Measurements from ENCODE around the gene EXOC7.
"Not testable (repeated sequence)": the region's sequence is repeated elsewhere in the genome, so short reads cannot be mapped to it uniquely, and the experiment has no call there.

Gene EXOC7

DNA sequence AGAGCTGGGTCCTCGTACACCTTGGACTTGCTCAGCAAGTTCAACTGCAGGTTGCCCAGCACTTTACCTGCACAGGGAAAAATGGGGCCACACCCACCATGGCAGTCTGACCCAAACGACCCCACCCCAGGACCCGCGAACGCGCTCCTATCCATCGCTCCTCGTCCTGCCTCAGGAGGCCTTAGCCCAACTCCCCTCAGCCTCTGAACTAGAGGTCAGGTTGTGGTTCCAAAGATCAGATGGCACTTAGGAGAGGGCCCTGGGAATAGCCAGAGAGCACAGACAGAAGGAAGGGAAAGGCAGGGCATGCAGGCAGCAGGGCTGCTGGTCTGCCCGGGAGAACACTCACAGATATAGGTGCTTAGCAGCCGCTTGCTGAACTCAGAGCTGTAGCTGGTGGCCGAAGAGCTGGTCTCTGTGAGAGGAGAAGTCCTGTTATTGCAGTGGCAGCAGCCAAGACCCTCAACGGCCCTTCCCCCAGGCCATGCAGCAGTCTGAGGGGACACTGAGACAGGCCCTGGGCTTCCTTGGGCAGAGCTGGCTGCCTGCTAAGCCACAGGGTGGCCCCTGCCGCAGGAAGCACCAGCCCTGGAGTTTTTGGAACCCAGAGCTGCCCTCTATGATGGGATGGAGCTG, 17.7 kb downstream of the EXOC7 start:
- no peak for DNase-seq

DNA sequence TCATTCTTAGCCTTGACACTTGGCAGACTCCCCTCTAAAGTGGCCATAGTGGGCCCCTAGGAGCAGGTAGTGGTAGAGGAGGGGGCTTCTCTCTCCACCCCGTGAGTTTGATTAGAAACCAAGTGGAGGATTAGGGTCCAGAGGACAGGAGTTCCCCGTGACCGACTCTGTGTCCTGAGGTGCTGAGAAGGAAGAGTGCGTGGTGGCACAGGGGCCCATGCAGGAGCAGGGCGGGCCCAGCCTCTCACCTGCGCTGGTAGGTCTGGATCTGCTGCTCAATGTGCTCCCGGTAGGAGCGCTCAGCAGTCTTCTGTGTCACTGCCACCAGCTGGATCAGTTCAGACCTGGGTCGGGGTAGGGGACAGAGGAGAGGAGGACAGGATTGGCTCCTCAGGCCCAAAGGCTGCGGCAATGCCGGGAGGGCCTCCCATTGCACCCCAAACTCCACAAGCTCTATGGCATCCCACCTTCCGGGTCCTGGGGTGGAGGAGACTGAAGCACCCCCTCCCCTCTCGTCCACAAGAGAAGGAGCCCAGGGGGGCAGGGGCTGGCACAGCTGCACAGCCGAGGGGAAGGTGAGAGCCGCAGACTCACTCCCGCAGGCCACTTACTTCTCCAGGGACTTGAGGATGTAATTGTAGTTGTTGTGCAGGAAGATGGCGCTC, 18.4 kb downstream of the EXOC7 start:
- DNase-seq, result no peak

DNA sequence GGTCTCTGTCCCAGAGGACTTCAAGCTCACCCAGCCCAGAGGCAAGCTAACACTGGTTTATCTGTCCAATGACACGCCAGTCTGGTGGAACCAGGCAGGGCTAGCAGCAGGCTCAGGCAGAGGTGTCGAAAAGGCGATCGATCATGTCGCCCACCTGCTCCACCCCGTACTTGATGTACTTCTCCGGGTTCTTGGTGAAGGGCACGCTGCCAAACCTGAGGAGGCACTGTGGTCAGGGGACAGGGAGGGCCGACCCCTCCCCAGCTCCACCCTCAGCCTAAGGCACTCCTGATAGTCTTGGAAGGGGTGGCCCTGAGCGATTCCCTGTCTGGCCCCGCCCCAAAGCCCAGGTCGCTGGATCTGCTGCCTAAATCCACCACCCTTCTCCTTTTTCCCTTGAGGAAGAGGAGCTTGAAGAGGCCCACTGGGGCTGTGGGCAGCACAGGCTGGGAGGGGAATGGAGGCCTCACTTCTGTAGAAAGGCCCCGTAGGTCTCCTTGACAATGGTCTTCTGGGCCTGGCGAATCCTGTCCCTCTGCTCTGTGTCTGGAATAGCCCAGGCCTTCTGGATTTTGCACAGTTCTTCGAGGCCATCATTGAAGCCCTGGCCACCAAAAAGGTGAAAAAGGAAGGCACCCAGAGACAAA, 19.9 kb downstream of the EXOC7 start:
- DNase-seq, result no peak

DNA sequence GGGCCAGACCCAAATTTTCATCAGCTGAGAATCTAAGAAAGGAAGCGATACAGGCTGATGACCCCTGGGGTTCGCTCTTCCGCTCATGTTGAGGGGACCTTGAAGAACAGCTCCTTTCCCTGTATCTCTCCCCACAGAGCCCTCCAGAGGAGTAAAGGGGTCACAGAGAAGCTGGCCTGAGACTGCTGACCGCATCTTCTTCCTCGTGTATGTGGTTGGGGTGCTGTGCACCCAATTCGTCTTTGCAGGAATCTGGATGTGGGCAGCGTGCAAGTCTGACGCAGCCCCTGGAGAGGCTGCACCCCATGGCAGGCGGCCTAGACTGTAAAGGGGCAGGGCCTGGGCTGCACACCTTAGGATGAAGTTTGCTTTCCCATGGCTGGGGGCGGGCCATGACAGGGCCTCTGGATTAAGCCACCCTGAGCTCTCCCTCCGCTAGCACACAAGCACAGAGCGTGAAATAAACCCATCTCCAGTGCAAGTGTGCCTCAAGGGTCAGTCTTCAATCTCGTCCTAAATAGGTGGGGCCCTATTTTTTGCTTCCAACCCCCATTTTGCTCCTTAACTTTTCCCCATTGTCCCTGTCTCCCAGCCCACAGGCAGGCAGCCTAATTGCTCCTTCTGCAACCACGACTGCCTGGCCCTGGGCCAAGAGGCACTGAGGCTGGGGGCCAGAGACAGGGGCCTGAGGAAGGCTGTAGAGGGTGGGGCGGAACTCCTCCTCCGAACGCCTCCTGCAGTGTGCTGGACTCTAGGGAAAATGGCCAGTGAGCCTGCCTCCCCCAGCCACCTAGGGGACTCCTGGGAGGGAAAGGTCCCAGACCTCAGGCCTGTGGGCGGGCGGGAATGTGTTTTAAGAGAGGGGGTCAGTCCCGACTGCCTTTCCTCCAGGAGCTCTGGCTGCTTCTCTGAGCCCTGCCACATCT, 21.0 kb downstream of the EXOC7 start:
- DNase-seq, result no peak

DNA sequence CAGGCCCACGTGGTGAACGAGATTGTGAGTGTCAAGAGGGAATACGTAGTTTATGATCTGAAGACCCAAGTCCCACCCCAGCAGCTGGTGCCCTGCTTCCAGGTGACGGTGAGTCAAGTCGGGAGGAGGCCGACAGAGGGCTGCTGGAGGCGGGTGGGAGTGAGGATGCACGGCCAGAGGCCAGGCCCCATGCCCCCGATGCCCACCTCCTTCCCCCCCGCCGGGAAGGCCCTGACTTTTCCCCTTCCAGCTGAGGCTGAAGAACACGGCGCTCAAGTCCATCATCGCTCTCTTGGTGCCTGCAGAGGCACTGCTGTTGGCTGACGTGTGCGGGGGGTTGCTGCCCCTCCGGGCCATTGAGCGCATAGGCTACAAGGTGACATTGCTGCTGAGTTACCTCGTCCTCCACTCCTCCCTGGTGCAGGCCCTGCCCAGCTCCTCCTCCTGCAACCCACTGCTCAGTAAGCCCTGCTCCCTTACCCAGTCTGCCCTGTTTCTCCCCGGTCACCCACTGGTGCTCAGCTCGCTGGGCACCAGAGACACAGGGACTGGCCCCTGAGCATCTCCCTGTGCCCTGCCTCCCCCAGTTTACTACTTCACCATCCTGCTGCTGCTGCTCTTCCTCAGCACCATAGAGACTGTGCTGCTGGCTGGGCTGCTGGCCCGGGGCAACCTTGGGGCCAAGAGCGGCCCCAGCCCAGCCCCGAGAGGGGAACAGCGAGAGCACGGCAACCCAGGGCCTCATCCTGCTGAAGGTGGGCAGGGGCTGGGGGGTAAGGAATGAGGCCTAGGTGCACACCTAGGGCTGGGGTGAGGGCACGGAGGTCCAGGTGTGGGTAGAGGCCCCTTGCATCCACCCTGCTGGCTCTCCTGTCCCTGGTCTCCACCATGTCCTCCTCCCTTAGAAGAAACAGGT, 22.0 kb downstream of the EXOC7 start:
- no peak for DNase-seq

DNA sequence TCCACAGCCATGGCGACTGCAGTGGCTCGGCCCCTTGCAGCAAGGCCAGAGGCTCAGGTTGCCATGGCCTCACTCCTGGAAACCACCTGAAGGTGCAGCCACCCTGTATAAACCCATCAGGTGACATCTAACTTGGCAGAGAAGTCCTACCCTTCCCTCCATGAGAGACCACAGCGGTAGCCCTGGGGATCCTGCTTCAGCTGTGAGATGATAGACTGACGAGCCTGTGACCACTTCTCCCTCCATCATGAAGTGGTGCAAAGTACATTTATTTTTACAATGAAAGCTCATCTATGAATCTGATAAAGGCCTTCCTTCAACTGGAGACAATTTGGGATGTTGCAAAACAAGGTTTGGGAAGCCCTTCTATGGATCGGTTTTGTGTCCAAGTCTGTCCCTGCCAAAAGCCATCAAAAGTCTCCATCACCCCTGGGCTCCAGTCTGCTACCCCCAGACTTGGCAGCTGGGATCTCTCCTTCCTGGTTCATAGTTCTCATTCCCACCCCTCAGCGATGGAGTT, 22.8 kb downstream of the EXOC7 start:
- DNase-seq, result no peak

DNA sequence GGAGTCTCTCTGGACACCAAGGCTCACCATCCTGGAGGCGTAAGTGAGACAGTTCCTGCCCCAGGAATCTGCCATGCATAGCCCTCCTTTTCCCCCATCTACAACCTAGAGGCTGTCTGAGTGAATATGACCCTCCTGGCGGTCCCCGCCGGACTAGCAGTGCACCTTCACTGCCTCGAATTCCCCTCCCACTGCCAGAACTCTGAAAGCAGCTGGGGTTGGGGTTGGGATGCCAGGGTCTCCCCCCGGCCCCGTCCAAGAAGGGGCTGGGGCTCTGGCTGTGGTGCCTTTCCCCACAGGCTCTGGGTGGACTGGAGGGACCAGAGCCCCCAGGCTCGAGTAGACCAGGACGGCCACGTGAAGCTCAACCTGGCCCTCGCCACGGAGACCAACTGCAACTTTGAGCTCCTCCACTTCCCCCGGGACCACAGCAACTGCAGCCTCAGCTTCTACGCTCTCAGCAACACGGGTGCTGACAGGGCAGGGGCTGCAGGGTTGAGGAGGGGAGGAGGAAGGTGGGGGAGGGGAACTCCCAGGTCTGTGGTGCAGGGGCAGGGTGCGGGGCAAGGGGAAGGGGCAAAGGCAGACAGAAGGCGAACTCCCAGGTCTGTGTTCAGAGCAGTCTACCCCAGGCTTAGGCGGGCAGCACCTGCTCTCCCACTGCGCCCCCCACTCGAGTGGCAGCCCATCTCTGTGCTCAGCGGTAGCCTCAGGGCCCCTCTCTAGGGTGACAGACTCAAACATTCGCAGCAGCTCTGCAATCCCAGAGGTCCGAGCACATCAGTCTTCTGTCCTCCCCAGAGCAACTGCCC, 23.4 kb downstream of the EXOC7 start:
- peak; percentile 18 to 25 for DNase-seq

DNA sequence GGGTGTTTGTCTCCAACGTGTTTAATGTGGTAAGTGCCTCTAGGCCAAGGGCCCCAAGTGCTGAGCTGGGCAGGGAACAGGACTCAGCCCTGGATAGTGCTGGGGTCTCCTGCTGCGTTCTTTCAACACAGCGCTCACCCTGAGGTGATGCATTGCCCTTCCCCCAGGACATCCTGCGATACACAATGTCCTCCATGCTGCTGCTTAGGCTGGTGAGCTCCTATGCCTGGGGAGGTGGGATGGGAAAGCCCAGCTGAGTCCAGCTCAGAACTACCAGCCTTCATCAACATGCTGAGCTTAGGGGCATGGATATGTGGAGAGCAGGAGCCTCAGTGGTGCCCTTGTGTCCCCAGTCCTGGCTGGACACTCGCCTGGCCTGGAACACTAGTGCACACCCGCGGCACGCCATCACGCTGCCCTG, 24.0 kb downstream of the EXOC7 start:
- peak in 1 of 2 experiments; percentile 16 for DNase-seq

DNA sequence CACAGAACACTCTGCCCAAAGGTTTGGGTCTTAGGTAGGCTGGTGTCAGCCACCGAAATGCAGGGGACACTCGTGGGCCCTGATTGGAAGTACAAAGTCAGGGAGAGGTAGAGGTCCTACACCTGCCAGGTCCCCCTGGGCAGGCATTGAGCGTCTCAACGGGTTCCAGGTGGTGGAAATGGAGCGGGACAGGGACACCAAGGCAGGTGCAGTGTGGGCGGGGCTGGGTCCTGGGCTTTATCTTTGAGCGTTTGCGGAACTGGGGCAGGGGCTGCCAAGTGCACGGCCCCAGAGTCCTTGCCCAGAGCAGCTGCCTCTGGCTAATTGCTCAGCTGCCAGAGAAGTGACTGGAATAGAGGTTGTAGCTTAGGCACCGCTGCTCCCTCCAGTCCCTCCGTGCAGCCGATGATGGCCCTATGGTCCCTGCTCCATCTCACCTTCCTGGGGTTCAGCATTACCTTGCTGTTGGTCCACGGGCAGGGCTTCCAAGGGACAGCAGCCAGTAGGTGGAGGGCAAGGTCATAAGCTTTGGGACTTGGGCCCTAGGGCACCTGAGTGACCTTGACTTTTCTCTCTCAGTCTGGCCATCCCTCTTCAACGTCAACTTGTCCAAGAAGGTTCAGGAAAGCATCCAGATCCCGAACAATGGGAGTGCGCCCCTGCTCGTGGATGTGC, 24.6 kb downstream of the EXOC7 start, which contains the start of gene ZACN:
Gene ZACN (plus strand): TSS at position 323 of the 675 bp plus-strand sequence. CDS start 83 bp downstream, at position 406.
- peak in 1 of 2 experiments; percentile 8 for DNase-seq

DNA sequence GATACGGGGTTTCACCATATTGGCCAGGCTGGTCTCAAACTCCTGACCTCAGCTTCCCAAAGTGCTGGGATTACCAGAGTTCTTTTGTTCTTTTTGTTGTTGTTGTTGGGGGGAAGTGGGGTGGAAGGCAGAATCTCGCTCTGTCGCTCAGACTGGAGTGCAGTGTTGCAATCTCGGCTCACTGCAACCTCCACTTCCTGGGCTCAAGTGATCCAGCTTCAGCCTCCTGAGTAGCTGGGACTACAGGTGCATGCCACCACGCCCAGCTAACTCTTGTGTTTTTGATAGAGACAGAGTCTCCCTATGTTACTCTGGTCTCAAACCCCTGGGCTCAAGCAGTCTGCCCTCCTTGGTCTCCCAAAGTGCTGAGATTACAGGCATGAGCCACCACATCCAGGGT, 25.2 kb downstream of the EXOC7 start:
- DNase-seq, result not testable (repeated sequence)

DNA sequence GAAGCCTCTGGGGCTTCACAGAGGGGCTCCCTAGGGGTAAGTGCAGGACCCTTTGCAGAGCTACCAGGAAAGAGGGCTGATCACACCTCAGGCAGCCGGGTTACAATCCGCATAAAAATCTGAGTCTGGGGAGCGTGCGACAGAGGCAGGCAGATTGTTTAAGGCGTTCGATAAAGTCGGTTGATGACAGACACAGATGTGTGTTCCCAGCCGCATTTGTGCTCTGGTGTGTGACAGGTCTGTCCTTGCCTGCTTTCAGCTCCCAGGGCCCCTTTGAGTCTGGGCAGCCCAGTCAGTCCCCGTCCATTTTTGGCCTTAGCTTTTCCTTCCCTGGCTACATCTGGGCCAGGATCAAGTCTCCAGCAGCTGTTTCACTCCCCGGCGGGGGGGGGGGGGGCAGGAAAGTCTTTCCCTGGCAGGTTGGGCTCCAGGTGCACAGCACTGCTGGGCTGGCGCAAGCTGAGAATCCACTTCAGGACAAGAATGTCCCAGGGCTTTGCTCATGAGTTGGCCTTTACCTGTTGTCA, 25.9 kb downstream of the EXOC7 start:
- no peak for DNase-seq

DNA sequence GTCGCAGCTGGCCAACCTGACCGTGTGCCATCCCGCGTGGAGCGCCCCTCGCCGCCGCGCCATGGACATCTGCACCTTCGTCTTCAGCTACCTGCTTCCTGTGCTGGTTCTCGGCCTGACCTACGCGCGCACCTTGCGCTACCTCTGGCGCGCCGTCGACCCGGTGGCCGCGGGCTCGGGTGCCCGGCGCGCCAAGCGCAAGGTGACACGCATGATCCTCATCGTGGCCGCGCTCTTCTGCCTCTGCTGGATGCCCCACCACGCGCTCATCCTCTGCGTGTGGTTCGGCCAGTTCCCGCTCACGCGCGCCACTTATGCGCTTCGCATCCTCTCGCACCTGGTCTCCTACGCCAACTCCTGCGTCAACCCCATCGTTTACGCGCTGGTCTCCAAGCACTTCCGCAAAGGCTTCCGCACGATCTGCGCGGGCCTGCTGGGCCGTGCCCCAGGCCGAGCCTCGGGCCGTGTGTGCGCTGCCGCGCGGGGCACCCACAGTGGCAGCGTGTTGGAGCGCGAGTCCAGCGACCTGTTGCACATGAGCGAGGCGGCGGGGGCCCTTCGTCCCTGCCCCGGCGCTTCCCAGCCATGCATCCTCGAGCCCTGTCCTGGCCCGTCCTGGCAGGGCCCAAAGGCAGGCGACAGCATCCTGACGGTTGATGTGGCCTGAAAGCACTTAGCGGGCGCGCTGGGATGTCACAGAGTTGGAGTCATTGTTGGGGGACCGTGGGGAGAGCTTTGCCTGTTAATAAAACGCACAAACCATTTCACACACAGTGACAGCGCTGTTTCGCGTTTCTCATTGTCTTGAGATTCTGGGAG, 26.6 kb downstream of the EXOC7 start:
- DNase-seq, result peak; percentile 36 to 43

DNA sequence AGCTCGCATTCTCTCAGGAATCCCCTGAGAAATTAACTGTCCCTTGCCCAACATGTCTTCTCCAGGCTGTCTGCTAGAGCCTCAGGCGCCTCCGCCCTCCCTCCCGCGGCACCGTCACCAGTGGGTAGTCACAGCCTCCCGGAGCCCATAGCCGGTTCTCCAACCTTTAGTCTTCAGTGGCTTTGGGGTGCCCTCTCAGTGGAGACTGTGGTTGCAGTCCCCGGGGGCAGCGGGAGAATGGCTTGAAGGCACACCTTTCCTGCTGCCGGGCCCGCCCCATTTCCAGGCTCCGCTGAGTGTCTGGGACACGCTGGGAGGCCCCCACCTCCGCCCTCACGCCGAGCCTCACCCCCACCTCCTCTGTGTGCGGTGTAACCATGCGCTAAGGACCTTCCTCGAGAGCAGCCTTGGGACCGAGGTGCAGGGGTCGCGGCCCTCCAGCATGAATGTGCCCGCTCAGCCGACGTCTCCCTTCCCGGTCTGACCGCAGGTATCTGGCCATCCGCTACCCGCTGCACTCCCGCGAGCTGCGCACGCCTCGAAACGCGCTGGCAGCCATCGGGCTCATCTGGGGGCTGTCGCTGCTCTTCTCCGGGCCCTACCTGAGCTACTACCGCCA, 27.3 kb downstream of the EXOC7 start:
- DNase-seq, result peak in 1 of 2 experiments; percentile 19

DNA sequence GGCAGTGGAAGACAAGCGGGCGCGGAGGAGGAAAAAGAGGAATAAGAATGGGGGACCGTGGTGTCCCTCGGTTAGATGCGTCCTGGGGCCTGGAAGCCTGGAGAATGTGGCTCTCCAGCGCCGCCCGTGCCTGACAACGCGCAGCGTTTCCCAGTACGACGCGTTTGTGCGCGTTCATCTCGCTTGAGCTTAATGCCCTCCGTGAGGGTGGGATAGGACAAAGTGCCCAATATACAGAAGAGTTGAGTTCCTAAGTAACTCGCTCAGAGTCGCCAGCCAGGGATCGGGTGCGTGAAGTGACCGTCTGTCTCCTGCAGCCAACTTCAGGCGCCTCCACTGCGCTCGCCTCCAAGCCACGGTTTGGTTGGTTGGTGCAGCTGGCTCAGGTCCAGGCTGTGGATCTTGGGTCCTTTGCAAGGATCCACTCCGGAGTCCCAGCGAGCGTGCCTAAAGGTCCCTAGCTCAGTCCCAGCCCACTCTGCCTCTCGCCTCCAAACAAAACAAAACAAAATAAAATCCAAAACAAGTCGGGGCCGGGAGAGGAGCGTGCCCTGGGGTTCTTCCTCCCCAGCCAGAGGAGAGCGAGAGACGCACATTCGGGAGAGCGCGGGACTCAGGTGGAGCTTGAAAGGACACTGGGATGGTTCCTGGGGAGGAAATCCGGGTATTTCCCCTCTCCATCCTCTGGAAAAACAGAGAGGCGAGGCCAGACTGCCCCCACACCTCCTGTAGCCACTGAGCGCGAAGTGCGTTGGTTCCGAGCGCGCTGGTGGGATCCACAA, 28.0 kb downstream of the EXOC7 start:
- peak; percentile 31 to 49 for DNase-seq

DNA sequence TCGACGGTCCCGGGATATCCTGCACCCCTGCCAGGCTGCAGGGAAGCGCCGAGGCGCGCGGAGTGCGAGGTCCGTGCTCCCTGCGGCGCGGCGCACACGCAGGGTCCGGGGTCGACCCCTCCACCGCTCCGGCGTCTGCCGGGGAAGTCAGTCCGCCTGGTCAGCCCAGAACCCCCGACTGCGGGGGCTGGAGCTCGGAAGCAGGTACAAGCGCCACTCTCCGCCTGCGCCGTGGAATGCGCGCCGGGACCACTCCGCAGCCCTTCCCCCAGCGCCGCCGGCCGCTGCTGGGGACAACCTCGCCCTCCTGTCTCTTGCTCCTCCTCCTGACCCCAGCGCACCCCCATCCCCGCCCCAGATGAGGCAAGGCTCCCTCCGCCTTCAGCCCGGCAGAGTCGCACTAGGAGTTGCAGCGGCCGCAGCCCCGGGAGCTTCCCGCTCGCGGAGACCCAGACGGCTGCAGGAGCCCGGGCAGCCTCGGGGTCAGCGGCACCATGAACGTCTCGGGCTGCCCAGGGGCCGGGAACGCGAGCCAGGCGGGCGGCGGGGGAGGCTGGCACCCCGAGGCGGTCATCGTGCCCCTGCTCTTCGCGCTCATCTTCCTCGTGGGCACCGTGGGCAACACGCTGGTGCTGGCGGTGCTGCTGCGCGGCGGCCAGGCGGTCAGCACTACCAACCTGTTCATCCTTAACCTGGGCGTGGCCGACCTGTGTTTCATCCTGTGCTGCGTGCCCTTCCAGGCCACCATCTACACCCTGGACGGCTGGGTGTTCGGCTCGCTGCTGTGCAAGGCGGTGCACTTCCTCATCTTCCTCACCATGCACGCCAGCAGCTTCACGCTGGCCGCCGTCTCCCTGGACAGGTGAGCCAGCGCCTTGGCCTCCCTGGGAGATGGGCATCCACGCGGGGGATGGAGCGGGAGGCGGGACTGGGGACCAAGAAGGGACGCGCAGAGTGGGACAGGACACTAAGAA, 28.9 kb downstream of the EXOC7 start, which contains the start of gene GALR2:
Gene GALR2 (plus strand): TSS at position 392 of the 974 bp plus-strand sequence. CDS start 103 bp downstream, at position 495.
- no peak for DNase-seq
